ENCODE data around the gene CKAP5. TPM values are rescaled to one million over a fixed set of nuclear protein-coding genes. Genes with fewer than 3 reads are reported as not detected.

CKAP5 gene
- total RNA-seq, 1 experiment from 2014 or later, result 166 TPM

DNA sequence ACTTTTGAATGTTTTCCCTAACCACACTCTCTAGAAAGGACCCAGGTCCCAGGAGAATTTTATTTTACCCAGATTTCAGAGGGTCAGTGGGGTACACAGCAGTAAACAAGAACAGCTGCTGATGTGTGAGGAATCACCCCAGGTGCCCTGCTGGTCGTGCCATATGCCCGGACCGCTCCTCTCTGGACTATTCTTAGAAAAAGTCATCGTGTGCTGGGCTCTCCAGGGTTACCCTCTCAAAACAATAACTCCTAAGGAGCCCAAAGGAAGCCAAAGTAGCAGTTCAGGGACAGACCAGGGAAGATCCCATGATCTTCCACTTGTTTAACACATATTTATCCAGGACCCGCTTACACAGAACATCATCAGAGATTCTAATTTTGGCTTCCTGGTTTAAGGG is 42.6 kb upstream of the CKAP5 start:
- H3K4me1 ChIP-seq (ENCODE audit: control insufficient read depth in 1 of 2, insufficient read depth in 2 of 2, low read length in 2 of 2), result no peaks in the 10 kb centered on the region
- intact Hi-C loops (cut with micrococcal nuclease), result loop anchor here (1.0 kb wide), 3 partner anchors 265 to 467 kb away; no protein-coding TSS in a partner anchor
- no peak overlapping the region for H2AFZ ChIP-seq (ENCODE audit: low read depth, low read length, poor library complexity, severe bottlenecking)
- no peaks in the 10 kb centered on the region; a peak in 1 of 4 replicates for H3K36me3 ChIP-seq (ENCODE audit: control insufficient read depth in 1 of 2, insufficient read depth in 2 of 2, low read length in 2 of 2)
- no peaks in the 10 kb centered on the region for H4K20me1 ChIP-seq (ENCODE audit: insufficient read depth)
- no peak overlapping the region for H3K4me3 ChIP-seq (replicated peaks in 1 of 2; ENCODE audit: low read depth in 1 of 2, low read length in 2 of 2)
- no peak overlapping the region for H3K4me2 ChIP-seq (ENCODE audit: low read length)
- ATAC-seq (no peak), DNase-seq (ENCODE audit: low read depth, low spot score) (no peak)
- ChIA-PET CTCF (interaction anchor here (0.9 kb wide), 1 partner anchor 264 kb away, joined by 4 read pairs; no protein-coding TSS in a partner anchor), RAD21 (ENCODE audit: low non-redundant PET in 1 of 2, low total read pairs in 2 of 2, uncharacterized antibody in 2 of 2, unreplicated experiment in 2 of 2) (interaction anchor here in 1 of 2 experiments (0.7 kb wide), 1 partner anchor 265 kb away, joined by 4 read pairs; no protein-coding TSS in a partner anchor), POLR2A (no interaction called here)
- no peak for TF ChIP-seq CEBPB (IDR thresholded peaks at IDR 0.05; ENCODE audit: low read depth)
- TF ChIP-seq EZH2phosphoT487 (IDR thresholded peaks at IDR 0.05; ENCODE audit: borderline replicate concordance), result no peak
- no peak for TF ChIP-seq EGR1 (IDR thresholded peaks at IDR 0.05; ENCODE audit: low read depth)
- no peak for TF ChIP-seq TCF7L2 (IDR thresholded peaks at IDR 0.05; ENCODE audit: borderline replicate concordance, extremely low read depth, insufficient read depth, insufficient read length)
- TF ChIP-seq RAD21 (IDR thresholded peaks at IDR 0.05; ENCODE audit: low read depth), result no peak
- TF ChIP-seq SRF (IDR thresholded peaks at IDR 0.05; ENCODE audit: low read depth), result no peak
- TF ChIP-seq, protein P1, sequence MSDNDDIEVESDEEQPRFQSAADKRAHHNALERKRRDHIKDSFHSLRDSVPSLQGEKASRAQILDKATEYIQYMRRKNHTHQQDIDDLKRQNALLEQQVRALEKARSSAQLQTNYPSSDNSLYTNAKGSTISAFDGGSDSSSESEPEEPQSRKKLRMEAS (IDR thresholded peaks at IDR 0.05), result no peak
- TF ChIP-seq, protein P2, sequence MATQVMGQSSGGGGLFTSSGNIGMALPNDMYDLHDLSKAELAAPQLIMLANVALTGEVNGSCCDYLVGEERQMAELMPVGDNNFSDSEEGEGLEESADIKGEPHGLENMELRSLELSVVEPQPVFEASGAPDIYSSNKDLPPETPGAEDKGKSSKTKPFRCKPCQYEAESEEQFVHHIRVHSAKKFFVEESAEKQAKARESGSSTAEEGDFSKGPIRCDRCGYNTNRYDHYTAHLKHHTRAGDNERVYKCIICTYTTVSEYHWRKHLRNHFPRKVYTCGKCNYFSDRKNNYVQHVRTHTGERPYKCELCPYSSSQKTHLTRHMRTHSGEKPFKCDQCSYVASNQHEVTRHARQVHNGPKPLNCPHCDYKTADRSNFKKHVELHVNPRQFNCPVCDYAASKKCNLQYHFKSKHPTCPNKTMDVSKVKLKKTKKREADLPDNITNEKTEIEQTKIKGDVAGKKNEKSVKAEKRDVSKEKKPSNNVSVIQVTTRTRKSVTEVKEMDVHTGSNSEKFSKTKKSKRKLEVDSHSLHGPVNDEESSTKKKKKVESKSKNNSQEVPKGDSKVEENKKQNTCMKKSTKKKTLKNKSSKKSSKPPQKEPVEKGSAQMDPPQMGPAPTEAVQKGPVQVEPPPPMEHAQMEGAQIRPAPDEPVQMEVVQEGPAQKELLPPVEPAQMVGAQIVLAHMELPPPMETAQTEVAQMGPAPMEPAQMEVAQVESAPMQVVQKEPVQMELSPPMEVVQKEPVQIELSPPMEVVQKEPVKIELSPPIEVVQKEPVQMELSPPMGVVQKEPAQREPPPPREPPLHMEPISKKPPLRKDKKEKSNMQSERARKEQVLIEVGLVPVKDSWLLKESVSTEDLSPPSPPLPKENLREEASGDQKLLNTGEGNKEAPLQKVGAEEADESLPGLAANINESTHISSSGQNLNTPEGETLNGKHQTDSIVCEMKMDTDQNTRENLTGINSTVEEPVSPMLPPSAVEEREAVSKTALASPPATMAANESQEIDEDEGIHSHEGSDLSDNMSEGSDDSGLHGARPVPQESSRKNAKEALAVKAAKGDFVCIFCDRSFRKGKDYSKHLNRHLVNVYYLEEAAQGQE (IDR thresholded peaks at IDR 0.05; ENCODE audit: low read depth), result no peak
- no peak for TF ChIP-seq YY1 (IDR thresholded peaks at IDR 0.05; ENCODE audit: extremely low read depth, insufficient replicate concordance, low read depth, low read length)
- TF ChIP-seq EZH2 (IDR thresholded peaks at IDR 0.05), result no peak
- no peak for TF ChIP-seq SP1 (IDR thresholded peaks at IDR 0.05; ENCODE audit: low read depth)
- TF ChIP-seq, protein P3, sequence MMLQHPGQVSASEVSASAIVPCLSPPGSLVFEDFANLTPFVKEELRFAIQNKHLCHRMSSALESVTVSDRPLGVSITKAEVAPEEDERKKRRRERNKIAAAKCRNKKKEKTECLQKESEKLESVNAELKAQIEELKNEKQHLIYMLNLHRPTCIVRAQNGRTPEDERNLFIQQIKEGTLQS (IDR thresholded peaks at IDR 0.05), result no peak
- no peak for TF ChIP-seq SIN3A (IDR thresholded peaks at IDR 0.05; ENCODE audit: low read depth)
- no peak for TF ChIP-seq FOSL1 (IDR thresholded peaks at IDR 0.05; ENCODE audit: low read depth)
- TF ChIP-seq POLR2AphosphoS5 (IDR thresholded peaks at IDR 0.05; ENCODE audit: low read depth, low read length), result no peak
- TF ChIP-seq, protein P4, sequence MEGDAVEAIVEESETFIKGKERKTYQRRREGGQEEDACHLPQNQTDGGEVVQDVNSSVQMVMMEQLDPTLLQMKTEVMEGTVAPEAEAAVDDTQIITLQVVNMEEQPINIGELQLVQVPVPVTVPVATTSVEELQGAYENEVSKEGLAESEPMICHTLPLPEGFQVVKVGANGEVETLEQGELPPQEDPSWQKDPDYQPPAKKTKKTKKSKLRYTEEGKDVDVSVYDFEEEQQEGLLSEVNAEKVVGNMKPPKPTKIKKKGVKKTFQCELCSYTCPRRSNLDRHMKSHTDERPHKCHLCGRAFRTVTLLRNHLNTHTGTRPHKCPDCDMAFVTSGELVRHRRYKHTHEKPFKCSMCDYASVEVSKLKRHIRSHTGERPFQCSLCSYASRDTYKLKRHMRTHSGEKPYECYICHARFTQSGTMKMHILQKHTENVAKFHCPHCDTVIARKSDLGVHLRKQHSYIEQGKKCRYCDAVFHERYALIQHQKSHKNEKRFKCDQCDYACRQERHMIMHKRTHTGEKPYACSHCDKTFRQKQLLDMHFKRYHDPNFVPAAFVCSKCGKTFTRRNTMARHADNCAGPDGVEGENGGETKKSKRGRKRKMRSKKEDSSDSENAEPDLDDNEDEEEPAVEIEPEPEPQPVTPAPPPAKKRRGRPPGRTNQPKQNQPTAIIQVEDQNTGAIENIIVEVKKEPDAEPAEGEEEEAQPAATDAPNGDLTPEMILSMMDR (IDR thresholded peaks at IDR 0.05 in 2 of 3, conservative IDR thresholded peaks at IDR 0.05 in 1 of 3; ENCODE audit: borderline replicate concordance in 1 of 3, insufficient read depth in 1 of 3, low read depth in 2 of 3, low read length in 2 of 3), result no peak
- TF ChIP-seq JUND (IDR thresholded peaks at IDR 0.05), result no peak
- TF ChIP-seq ZFX (IDR thresholded peaks at IDR 0.05), result no peak
- H3K79me2 ChIP-seq (ENCODE audit: insufficient read depth, low read length), result no peaks in the 10 kb centered on the region
- no peaks in the 10 kb centered on the region for H3K9me2 ChIP-seq (ENCODE audit: insufficient read depth)
- BruUV-seq (replicated peaks), result no TSS peak
- H3K27ac ChIP-seq (ENCODE audit: low read depth, low read length), result no peak overlapping the region
- H3K9ac ChIP-seq (ENCODE audit: low read length), result no peak overlapping the region
- no peaks in the 10 kb centered on the region for H3K9me3 ChIP-seq (ENCODE audit: control insufficient read depth in 1 of 2, insufficient read depth in 1 of 2, low read depth in 1 of 2, low read length in 2 of 2)
- no peaks in the 10 kb centered on the region for H3K27me3 ChIP-seq (ENCODE audit: insufficient read depth, low read length)
